ENCODE results near the gene BTBD9.

BTBD9 gene

DNA sequence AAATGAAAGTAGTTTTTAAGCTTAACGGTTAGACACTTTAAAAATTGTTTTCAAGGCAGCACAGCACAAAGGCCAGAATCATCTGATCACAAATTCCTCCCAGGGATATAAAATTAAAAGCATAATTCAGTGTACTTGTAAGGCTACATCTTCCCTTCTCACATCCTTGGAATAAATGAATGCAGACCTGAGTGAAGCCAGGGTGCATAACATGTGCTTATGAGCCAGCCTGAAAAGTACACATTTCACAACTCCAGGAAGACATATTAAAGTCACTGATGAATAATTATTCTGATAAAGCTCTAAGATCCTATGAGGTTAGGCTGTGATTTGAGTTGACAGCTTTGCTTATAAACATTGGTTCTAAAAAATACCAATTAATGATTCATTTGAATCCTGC is 163.6 kb downstream of the BTBD9 start:
- no peaks in the 10 kb centered on the region for H3K4me1 ChIP-seq (ENCODE audit: insufficient read depth, insufficient read length)
- no peaks in the 10 kb centered on the region for H3K36me3 ChIP-seq (ENCODE audit: insufficient read depth, insufficient read length, low read length)
- no peak for DNase-seq (ENCODE audit: low read depth, low spot score)
- H3K4me3 ChIP-seq (ENCODE audit: insufficient read length, low read depth) = no peak overlapping the region
- H3K27me3 ChIP-seq (ENCODE audit: insufficient read depth, insufficient read length) = no peaks in the 10 kb centered on the region
- no peak overlapping the region for H3K9ac ChIP-seq (ENCODE audit: insufficient read length, low read depth)
- TF ChIP-seq SUZ12 (IDR thresholded peaks at IDR 0.05; ENCODE audit: extremely low read depth, insufficient read depth, insufficient read length) = no peak
- TF ChIP-seq ZNF274 (IDR thresholded peaks at IDR 0.05; ENCODE audit: low read depth, low read length) = no peak
- TF ChIP-seq YY1 (IDR thresholded peaks at IDR 0.05; ENCODE audit: insufficient read depth, insufficient read length) = no peak
- 0 out of 2 replicates have a peak, but pooled peaks cover 8% of the 10 kb centered on the region for H3K9me3 ChIP-seq (ENCODE audit: insufficient read depth, low read length)

DNA sequence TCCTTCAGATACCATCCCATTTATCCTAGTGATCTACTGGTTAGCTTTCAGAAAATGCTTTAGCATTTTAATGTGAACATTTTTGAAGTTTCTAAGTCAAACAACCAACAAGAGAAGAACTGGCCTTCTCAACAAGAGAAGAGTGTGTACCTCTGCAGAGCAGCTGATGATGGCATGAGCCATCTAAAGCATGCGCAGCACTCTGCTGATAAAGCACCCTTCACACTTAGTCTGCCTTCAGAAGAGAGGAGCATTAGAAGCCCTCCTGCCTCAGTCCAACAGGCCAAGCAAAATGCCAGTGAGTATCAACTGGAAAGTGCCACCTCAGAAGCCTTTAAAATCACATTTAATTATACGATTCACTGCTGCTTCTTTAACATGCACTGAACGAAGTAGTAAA is 169.2 kb downstream of the BTBD9 start:
- TF ChIP-seq SUZ12 (IDR thresholded peaks at IDR 0.05; ENCODE audit: extremely low read depth, insufficient read depth, insufficient read length) (no peak), YY1 (IDR thresholded peaks at IDR 0.05; ENCODE audit: insufficient read depth, insufficient read length) (no peak), ZNF274 (IDR thresholded peaks at IDR 0.05; ENCODE audit: low read depth, low read length) (no peak)

DNA sequence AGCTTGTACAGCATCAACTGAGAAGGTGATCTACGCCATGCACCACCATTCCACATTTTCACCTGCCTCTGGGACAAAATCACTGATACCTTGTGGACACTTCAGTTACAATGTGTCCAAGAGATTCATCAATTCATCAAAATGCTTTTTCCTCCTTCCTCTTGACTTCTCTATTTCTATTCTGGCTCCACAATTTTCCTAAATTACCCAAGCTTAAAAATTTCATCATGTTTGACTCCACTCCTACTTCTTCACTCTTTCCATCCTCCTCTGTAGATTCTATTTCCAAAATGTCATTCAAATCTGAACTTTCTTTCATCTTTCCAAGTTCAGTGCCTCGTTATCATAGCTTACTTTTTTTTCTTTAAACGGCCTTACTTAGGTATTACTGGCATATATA is 172.2 kb downstream of the BTBD9 start:
- Histone ChIP-seq H3K36me3 (ENCODE audit: insufficient read depth, insufficient read length, low read length) (no peaks in the 10 kb centered on the region), H3K4me1 (ENCODE audit: insufficient read depth, insufficient read length) (no peaks in the 10 kb centered on the region), H3K27me3 (ENCODE audit: insufficient read depth, insufficient read length) (no peaks in the 10 kb centered on the region), H3K4me3 (ENCODE audit: insufficient read length, low read depth) (no peak overlapping the region), H3K9me3 (ENCODE audit: insufficient read depth, low read length) (no peaks in the 10 kb centered on the region; the same call in 1 of the 2 replicates), H3K9ac (ENCODE audit: insufficient read length, low read depth) (no peak overlapping the region)
- TF ChIP-seq SUZ12 (IDR thresholded peaks at IDR 0.05; ENCODE audit: extremely low read depth, insufficient read depth, insufficient read length) (no peak), YY1 (IDR thresholded peaks at IDR 0.05; ENCODE audit: insufficient read depth, insufficient read length) (no peak), ZNF274 (IDR thresholded peaks at IDR 0.05; ENCODE audit: low read depth, low read length) (no peak)
- DNase-seq (ENCODE audit: low read depth, low spot score) = no peak

More for the DNA sequence above, 169.2 kb downstream of the BTBD9 start:
- H3K4me1 ChIP-seq (ENCODE audit: insufficient read depth, insufficient read length) = no peaks in the 10 kb centered on the region
- no peaks in the 10 kb centered on the region for H3K36me3 ChIP-seq (ENCODE audit: insufficient read depth, insufficient read length, low read length)
- H3K9me3 ChIP-seq (ENCODE audit: insufficient read depth, low read length) = 0 out of 2 replicates have a peak, but pooled peaks cover 8% of the 10 kb centered on the region
- H3K4me3 ChIP-seq (ENCODE audit: insufficient read length, low read depth) = no peak overlapping the region
- H3K9ac ChIP-seq (ENCODE audit: insufficient read length, low read depth) = no peak overlapping the region
- DNase-seq (ENCODE audit: low read depth, low spot score) = no peak
- no peaks in the 10 kb centered on the region for H3K27me3 ChIP-seq (ENCODE audit: insufficient read depth, insufficient read length)

DNA sequence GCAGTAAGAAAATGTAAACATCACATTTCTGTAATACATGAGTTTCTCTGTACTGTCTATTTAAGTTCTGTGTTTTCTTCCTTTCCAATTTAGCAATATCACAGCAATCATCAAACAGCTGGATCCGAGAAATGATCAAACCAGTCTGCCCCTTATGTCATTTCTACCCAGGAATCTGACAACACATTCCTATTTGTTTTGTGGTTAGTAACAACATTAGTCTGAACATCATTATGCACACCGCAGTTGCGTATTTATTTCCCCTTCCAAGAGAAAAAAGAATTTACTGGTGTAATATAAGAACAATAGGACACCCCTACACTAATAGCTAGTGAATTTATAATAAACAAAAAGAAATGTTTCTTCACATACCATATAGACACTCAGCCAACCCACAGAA is 179.5 kb downstream of the BTBD9 start:
- no peak overlapping the region for H3K9ac ChIP-seq (ENCODE audit: insufficient read length, low read depth)
- H3K4me1 ChIP-seq (ENCODE audit: insufficient read depth, insufficient read length) = no peaks in the 10 kb centered on the region
- H3K36me3 ChIP-seq (ENCODE audit: insufficient read depth, insufficient read length, low read length) = no peaks in the 10 kb centered on the region
- no peak for DNase-seq (ENCODE audit: low read depth, low spot score)
- H3K4me3 ChIP-seq (ENCODE audit: insufficient read length, low read depth) = no peak overlapping the region
- TF ChIP-seq YY1 (IDR thresholded peaks at IDR 0.05; ENCODE audit: insufficient read depth, insufficient read length) (no peak), ZNF274 (IDR thresholded peaks at IDR 0.05; ENCODE audit: low read depth, low read length) (no peak), SUZ12 (IDR thresholded peaks at IDR 0.05; ENCODE audit: extremely low read depth, insufficient read depth, insufficient read length) (no peak)
- no peaks in the 10 kb centered on the region for H3K27me3 ChIP-seq (ENCODE audit: insufficient read depth, insufficient read length)
- H3K9me3 ChIP-seq (ENCODE audit: insufficient read depth, low read length) = no peaks in the 10 kb centered on the region; the same call in 1 of the 2 replicates

DNA sequence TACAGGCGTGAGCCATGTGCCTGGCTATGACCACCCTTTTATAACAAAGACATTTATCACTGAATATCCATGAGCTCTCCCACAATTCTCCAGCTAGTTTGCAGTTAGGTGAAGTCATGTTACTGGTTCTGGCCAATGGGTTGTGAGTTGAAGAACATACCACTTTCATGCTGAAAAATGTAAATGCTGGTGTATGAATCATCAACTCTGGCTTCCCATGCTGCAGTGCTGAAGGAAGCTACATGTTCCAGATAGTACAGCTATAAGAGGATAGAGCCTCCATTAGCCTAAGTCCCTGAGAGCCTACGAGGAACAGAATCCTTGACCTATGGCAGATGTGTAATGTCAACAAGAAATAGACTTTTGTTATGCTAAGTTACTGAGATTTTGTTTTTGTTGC is 180.4 kb downstream of the BTBD9 start:
- no peaks in the 10 kb centered on the region for H3K27me3 ChIP-seq (ENCODE audit: insufficient read depth, insufficient read length)
- H3K36me3 ChIP-seq (ENCODE audit: insufficient read depth, insufficient read length, low read length) = no peaks in the 10 kb centered on the region
- no peaks in the 10 kb centered on the region for H3K4me1 ChIP-seq (ENCODE audit: insufficient read depth, insufficient read length)
- no peak overlapping the region for H3K9ac ChIP-seq (ENCODE audit: insufficient read length, low read depth)
- TF ChIP-seq ZNF274 (IDR thresholded peaks at IDR 0.05; ENCODE audit: low read depth, low read length) (no peak), SUZ12 (IDR thresholded peaks at IDR 0.05; ENCODE audit: extremely low read depth, insufficient read depth, insufficient read length) (no peak), YY1 (IDR thresholded peaks at IDR 0.05; ENCODE audit: insufficient read depth, insufficient read length) (no peak)
- H3K9me3 ChIP-seq (ENCODE audit: insufficient read depth, low read length) = no peaks in the 10 kb centered on the region; the same call in 1 of the 2 replicates
- no peak overlapping the region for H3K4me3 ChIP-seq (ENCODE audit: insufficient read length, low read depth)
- DNase-seq (ENCODE audit: low read depth, low spot score) = no peak

DNA sequence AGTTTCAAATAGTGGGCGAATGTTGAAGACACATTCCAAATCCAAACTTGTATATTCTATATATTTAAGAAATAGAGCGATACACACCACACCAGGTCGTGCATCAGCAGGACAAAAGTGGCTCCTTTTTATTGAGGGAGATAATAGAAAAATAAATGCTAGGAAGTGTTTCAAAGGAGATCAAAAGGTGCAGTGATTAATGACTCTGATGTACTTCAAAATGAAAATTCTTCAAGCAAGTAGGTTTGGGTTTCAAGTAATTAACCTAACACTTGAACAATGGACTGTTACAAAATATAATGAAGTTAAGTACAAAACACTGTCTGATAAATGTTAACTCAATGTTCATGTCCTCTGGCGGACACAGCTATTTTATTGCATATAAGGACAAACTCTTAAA is 185.9 kb downstream of the BTBD9 start:
- Histone ChIP-seq H3K9me3 (ENCODE audit: insufficient read depth, low read length) (no peaks in the 10 kb centered on the region), H3K4me3 (ENCODE audit: insufficient read length, low read depth) (no peak overlapping the region), H3K4me1 (ENCODE audit: insufficient read depth, insufficient read length) (no peaks in the 10 kb centered on the region), H3K9ac (ENCODE audit: insufficient read length, low read depth) (no peak overlapping the region), H3K27me3 (ENCODE audit: insufficient read depth, insufficient read length) (no peaks in the 10 kb centered on the region), H3K36me3 (ENCODE audit: insufficient read depth, insufficient read length, low read length) (no peaks in the 10 kb centered on the region)
- no peak for TF ChIP-seq SUZ12 (IDR thresholded peaks at IDR 0.05; ENCODE audit: extremely low read depth, insufficient read depth, insufficient read length)
- TF ChIP-seq ZNF274 (IDR thresholded peaks at IDR 0.05; ENCODE audit: low read depth, low read length) = no peak
- no peak for TF ChIP-seq YY1 (IDR thresholded peaks at IDR 0.05; ENCODE audit: insufficient read depth, insufficient read length)
- no peak for DNase-seq (ENCODE audit: low read depth, low spot score)

DNA sequence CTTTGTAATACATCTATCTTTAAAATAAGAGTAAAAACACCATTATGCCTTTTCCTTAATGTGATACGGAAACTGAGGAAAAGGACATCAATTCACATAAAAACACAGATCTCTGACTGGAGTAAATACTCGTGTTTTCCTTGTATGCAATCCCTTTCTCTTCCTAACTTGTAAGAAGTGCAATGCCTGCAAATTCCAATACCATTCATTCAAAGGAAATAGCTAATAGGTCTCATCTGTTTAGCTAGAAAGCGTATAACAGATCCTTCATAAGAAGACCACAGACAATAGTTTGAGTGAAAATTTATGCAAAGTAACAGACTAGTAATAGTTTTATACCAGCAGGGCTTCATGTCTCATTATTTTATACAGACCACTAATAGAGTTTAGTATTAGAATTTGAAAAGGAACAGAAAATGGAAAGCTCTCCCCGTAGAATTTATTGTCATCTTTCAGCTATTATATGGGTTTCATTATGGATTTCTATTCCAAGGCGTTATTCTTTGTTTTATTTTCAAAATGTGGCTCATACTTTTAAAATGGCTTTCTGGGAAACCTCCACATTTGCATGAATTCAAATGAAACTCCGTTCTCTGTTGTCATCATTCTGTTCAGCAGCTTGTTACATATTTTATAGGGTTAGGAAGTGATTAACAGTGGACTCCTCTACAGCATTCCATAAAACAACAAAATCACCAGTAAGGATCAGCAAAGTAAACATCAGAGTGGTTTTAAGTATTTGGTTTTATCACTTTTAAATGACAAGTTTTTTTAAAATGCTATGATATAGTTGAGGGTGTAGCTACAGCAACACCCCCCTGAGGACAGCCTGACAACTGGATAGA is 186.7 kb downstream of the BTBD9 start:
- H3K9ac ChIP-seq (ENCODE audit: insufficient read length, low read depth) = no peak overlapping the region
- no peak for DNase-seq (ENCODE audit: low read depth, low spot score)
- H3K9me3 ChIP-seq (ENCODE audit: insufficient read depth, low read length) = no peaks in the 10 kb centered on the region
- H3K36me3 ChIP-seq (ENCODE audit: insufficient read depth, insufficient read length, low read length) = no peaks in the 10 kb centered on the region
- H3K4me1 ChIP-seq (ENCODE audit: insufficient read depth, insufficient read length) = no peaks in the 10 kb centered on the region
- H3K27me3 ChIP-seq (ENCODE audit: insufficient read depth, insufficient read length) = no peaks in the 10 kb centered on the region
- H3K4me3 ChIP-seq (ENCODE audit: insufficient read length, low read depth) = no peak overlapping the region
- TF ChIP-seq SUZ12 (IDR thresholded peaks at IDR 0.05; ENCODE audit: extremely low read depth, insufficient read depth, insufficient read length) (no peak), YY1 (IDR thresholded peaks at IDR 0.05; ENCODE audit: insufficient read depth, insufficient read length) (no peak), ZNF274 (IDR thresholded peaks at IDR 0.05; ENCODE audit: low read depth, low read length) (no peak)

All from NT2/D1 (cell line).